HFF-Myc (cell line): ENCODE measurements around the gene DNAJC15.

Experiments
- DNase-seq: peaks from one replicate; pipeline ENCODE4 v3.0.0-alpha.2; 2011; ENCODE audit warnings: low read depth; ENCODE audit errors: extremely low read depth
- H3K4me3 ChIP-seq: replicated peaks from 2 replicates; pipeline ENCODE4 v1.5.1; 2011; ENCODE audit warnings: low read depth, mild to moderate bottlenecking, control low read depth, low read length
- CTCF ChIP-seq: IDR thresholded peaks from 2 replicates; pipeline ENCODE4 v1.5.1; 2012; ENCODE audit warnings: mild to moderate bottlenecking, low read depth, low read length, control low read depth; ENCODE audit errors: missing control alignments

DNAJC15 gene

GRCh38 chr13:42994878-42995277 is 28.5 kb upstream of the DNAJC15 start:
- DNase-seq, result no peak
- TF ChIP-seq CTCF, result no peak
- no peak overlapping the region for H3K4me3 ChIP-seq

- no peak for DNase-seq
- no peak overlapping the region for H3K4me3 ChIP-seq
- TF ChIP-seq CTCF, result no peak
Observed at GRCh38 chr13:42996584-42996983, 26.8 kb upstream of the DNAJC15 start.

- TF ChIP-seq CTCF, result no peak
- no peak overlapping the region for H3K4me3 ChIP-seq
- DNase-seq, result no peak
Observed at GRCh38 chr13:42997381-42997780, 26.0 kb upstream of the DNAJC15 start.

GRCh38 chr13:42999491-42999890 is 23.9 kb upstream of the DNAJC15 start:
- no peak for DNase-seq
- H3K4me3 ChIP-seq, result no peak overlapping the region
- no peak for TF ChIP-seq CTCF

- no peak for DNase-seq
- no peak overlapping the region for H3K4me3 ChIP-seq
- TF ChIP-seq CTCF, result no peak
Observed at GRCh38 chr13:43000676-43001075, 22.7 kb upstream of the DNAJC15 start.

- H3K4me3 ChIP-seq, result no peak overlapping the region
- no peak for DNase-seq
- no peak for TF ChIP-seq CTCF
Observed at GRCh38 chr13:43002021-43002420, 21.4 kb upstream of the DNAJC15 start.

GRCh38 chr13:43003010-43003409 is 20.4 kb upstream of the DNAJC15 start:
- H3K4me3 ChIP-seq, result no peak overlapping the region
- no peak for TF ChIP-seq CTCF
- no peak for DNase-seq
